ENCODE measurements around the gene OSER1. TPM values are rescaled to one million over a fixed set of nuclear protein-coding genes. Genes with fewer than 3 reads are reported as not detected.
A peak's percentile ranks its signal among the peaks of the same experiment; 100 is the strongest.

OSER1 gene
- total RNA-seq, 5 donors from 2014 or later (not counting 1 experiment from before 2014, with no cell fraction given): 28.7 to 96.7 (median 35.4) TPM

- ChIA-PET POLR2A (no interaction called here), CTCF (no interaction called here)
- H3K4me3 Mint-ChIP-seq: no peak overlapping the region
- Histone ChIP-seq H3K9me3 (no peaks in the 10 kb centered on the region), H3K4me1 (ENCODE audit: control insufficient read depth in 1 of 2, extremely low read depth in 1 of 2, insufficient read depth in 2 of 2, low read length in 2 of 2) (peaks cover 2 to 8% of the 10 kb centered on the region in 2 experiments), H3K27ac (ENCODE audit: low read length) (no peak overlapping the region), H3K4me3 (ENCODE audit: control insufficient read depth in 1 of 2, extremely low read depth in 1 of 2, low read length in 1 of 2) (no peak overlapping the region), H3K36me3 (ENCODE audit: control insufficient read depth in 2 of 2, extremely low read depth in 1 of 2, insufficient read depth in 1 of 2, low read length in 1 of 2) (peaks cover 15 to 82% of the 10 kb centered on the region in 2 donors), H3K27me3 (replicated peaks in 1 of 2; ENCODE audit: control insufficient read depth in 2 of 2, extremely low read depth in 1 of 2, insufficient read depth in 2 of 2, low read length in 1 of 2) (no peaks in the 10 kb centered on the region)
- H3K9me3 Mint-ChIP-seq: no peaks in the 10 kb centered on the region
- ATAC-seq (replicated peaks in 1 of 4): no peak
- peaks cover 29 to 46% (median 43%) of the 10 kb centered on the region in 3 donors for H3K4me1 Mint-ChIP-seq
- DNase-seq: no peak
- peaks cover 67% of the 10 kb centered on the region for H3K36me3 Mint-ChIP-seq
- H3K27ac Mint-ChIP-seq: no peak overlapping the region
- H3K27me3 Mint-ChIP-seq: no peaks in the 10 kb centered on the region
- WGBS (ENCODE audit: insufficient coverage): no CpG with 5 or more reads among the region's 2 CpGs
These were observed 9.6 kb downstream of the OSER1 start for GRCh38 chr20:44200983-44201382.

GRCh38 chr20:44200371-44200770, 10.2 kb downstream of the OSER1 start:
- H3K27ac ChIP-seq (ENCODE audit: low read length): no peak overlapping the region
- peaks cover 68% of the 10 kb centered on the region for H3K36me3 Mint-ChIP-seq
- H3K4me1 Mint-ChIP-seq: peaks cover 29 to 45% (median 43%) of the 10 kb centered on the region in 3 donors
- H3K36me3 ChIP-seq (ENCODE audit: control insufficient read depth in 2 of 2, extremely low read depth in 1 of 2, insufficient read depth in 1 of 2, low read length in 1 of 2): peaks cover 15 to 77% of the 10 kb centered on the region in 2 donors
- H3K4me1 ChIP-seq (ENCODE audit: control insufficient read depth in 1 of 2, extremely low read depth in 1 of 2, insufficient read depth in 2 of 2, low read length in 2 of 2): peaks cover 2 to 8% of the 10 kb centered on the region in 2 experiments
- H3K27me3 ChIP-seq (replicated peaks in 1 of 2; ENCODE audit: control insufficient read depth in 2 of 2, extremely low read depth in 1 of 2, insufficient read depth in 2 of 2, low read length in 1 of 2): no peaks in the 10 kb centered on the region
- no peak overlapping the region for H3K4me3 ChIP-seq (ENCODE audit: control insufficient read depth in 1 of 2, extremely low read depth in 1 of 2, low read length in 1 of 2)
- H3K9me3 Mint-ChIP-seq: no peaks in the 10 kb centered on the region
- no peak for ATAC-seq (replicated peaks in 1 of 4)
- H3K9me3 ChIP-seq: no peaks in the 10 kb centered on the region
- ChIA-PET CTCF (no interaction called here), POLR2A (no interaction called here)
- H3K4me3 Mint-ChIP-seq: no peak overlapping the region
- no peak overlapping the region for H3K27ac Mint-ChIP-seq
- no peak for DNase-seq
- H3K27me3 Mint-ChIP-seq: no peaks in the 10 kb centered on the region
- no CpG with 5 or more reads among the region's 4 CpGs for WGBS (ENCODE audit: insufficient coverage)

- Histone ChIP-seq H3K4me3 (ENCODE audit: control insufficient read depth in 1 of 2, extremely low read depth in 1 of 2, low read length in 1 of 2) (no peak overlapping the region), H3K27me3 (replicated peaks in 1 of 2; ENCODE audit: control insufficient read depth in 2 of 2, extremely low read depth in 1 of 2, insufficient read depth in 2 of 2, low read length in 1 of 2) (no peaks in the 10 kb centered on the region), H3K36me3 (ENCODE audit: control insufficient read depth in 2 of 2, extremely low read depth in 1 of 2, insufficient read depth in 1 of 2, low read length in 1 of 2) (peaks cover 15 to 72% of the 10 kb centered on the region in 2 donors), H3K4me1 (ENCODE audit: control insufficient read depth in 1 of 2, extremely low read depth in 1 of 2, insufficient read depth in 2 of 2, low read length in 2 of 2) (peaks cover 2 to 8% of the 10 kb centered on the region in 2 experiments), H3K27ac (ENCODE audit: low read length) (no peak overlapping the region), H3K9me3 (no peaks in the 10 kb centered on the region)
- no peaks in the 10 kb centered on the region for H3K27me3 Mint-ChIP-seq
- DNase-seq: no peak
- peaks cover 29 to 43% (median 42%) of the 10 kb centered on the region in 3 donors for H3K4me1 Mint-ChIP-seq
- H3K27ac Mint-ChIP-seq: peak overlapping the region in 1 of 2 donors; percentile 9
- H3K36me3 Mint-ChIP-seq: peaks cover 65% of the 10 kb centered on the region
- no peaks in the 10 kb centered on the region for H3K9me3 Mint-ChIP-seq
- POLR2A ChIA-PET: interaction anchor here in 1 of 2 donors (0.6 kb wide), 1 partner anchor 9 kb away, joined by 3 read pairs; no protein-coding TSS in a partner anchor
- ATAC-seq (replicated peaks in 1 of 4): peak in 1 of 4 experiments; percentile 17
- no peak overlapping the region for H3K4me3 Mint-ChIP-seq
- CTCF ChIA-PET: no interaction called here
- WGBS (ENCODE audit: insufficient coverage): 100% methylated on average over 1 of the region's 4 CpGs
These were observed 10.7 kb downstream of the OSER1 start for GRCh38 chr20:44199877-44200276.

GRCh38 chr20:44198872-44199271, 11.7 kb downstream of the OSER1 start:
- no CpG with 5 or more reads among the region's 4 CpGs for WGBS (ENCODE audit: insufficient coverage)
- ATAC-seq (replicated peaks in 1 of 4) (peak; percentile 19 to 70 (median 54)), DNase-seq (no peak)
- H3K27me3 Mint-ChIP-seq: no peaks in the 10 kb centered on the region
- H3K9me3 Mint-ChIP-seq: no peaks in the 10 kb centered on the region
- POLR2A ChIA-PET: interaction anchor here in 1 of 2 donors (0.6 kb wide), 1 partner anchor 96 kb away, joined by 3 read pairs; no protein-coding TSS in a partner anchor
- Histone ChIP-seq H3K9me3 (no peaks in the 10 kb centered on the region), H3K4me3 (ENCODE audit: control insufficient read depth in 1 of 2, extremely low read depth in 1 of 2, low read length in 1 of 2) (no peak overlapping the region), H3K27ac (ENCODE audit: low read length) (no peak overlapping the region), H3K36me3 (ENCODE audit: control insufficient read depth in 2 of 2, extremely low read depth in 1 of 2, insufficient read depth in 1 of 2, low read length in 1 of 2) (peaks cover 15 to 67% of the 10 kb centered on the region in 2 donors), H3K27me3 (replicated peaks in 1 of 2; ENCODE audit: control insufficient read depth in 2 of 2, extremely low read depth in 1 of 2, insufficient read depth in 2 of 2, low read length in 1 of 2) (no peaks in the 10 kb centered on the region), H3K4me1 (ENCODE audit: control insufficient read depth in 1 of 2, extremely low read depth in 1 of 2, insufficient read depth in 2 of 2, low read length in 2 of 2) (peaks cover 2 to 8% of the 10 kb centered on the region in 2 experiments)
- peaks cover 29 to 37% (median 37%) of the 10 kb centered on the region in 3 donors for H3K4me1 Mint-ChIP-seq
- no peak overlapping the region for H3K4me3 Mint-ChIP-seq
- CTCF ChIA-PET: no interaction called here
- H3K27ac Mint-ChIP-seq: peak overlapping the region in 1 of 2 donors; percentile 67
- peaks cover 62% of the 10 kb centered on the region for H3K36me3 Mint-ChIP-seq

- POLR2A ChIA-PET: interaction anchor here (0.6 to 0.7 kb wide), 3 partner anchors 58 to 730 kb away, joined by 5 to 6 read pairs (median 5); no protein-coding TSS in a partner anchor
- CTCF ChIA-PET: interaction anchor here in 1 of 2 donors (0.7 to 1.5 kb wide), 5 partner anchors 12 to 740 kb away, joined by 3 to 6 read pairs (median 5); no protein-coding TSS in a partner anchor
- Histone ChIP-seq H3K27me3 (replicated peaks in 1 of 2; ENCODE audit: control insufficient read depth in 2 of 2, extremely low read depth in 1 of 2, insufficient read depth in 2 of 2, low read length in 1 of 2) (no peaks in the 10 kb centered on the region), H3K9me3 (no peaks in the 10 kb centered on the region), H3K4me1 (ENCODE audit: control insufficient read depth in 1 of 2, extremely low read depth in 1 of 2, insufficient read depth in 2 of 2, low read length in 2 of 2) (peaks cover 2 to 8% of the 10 kb centered on the region in 2 experiments), H3K4me3 (ENCODE audit: control insufficient read depth in 1 of 2, extremely low read depth in 1 of 2, low read length in 1 of 2) (no peak overlapping the region), H3K27ac (ENCODE audit: low read length) (no peak overlapping the region), H3K36me3 (ENCODE audit: control insufficient read depth in 2 of 2, extremely low read depth in 1 of 2, insufficient read depth in 1 of 2, low read length in 1 of 2) (peaks cover 15 to 50% of the 10 kb centered on the region in 2 donors)
- DNase-seq (no peak), ATAC-seq (replicated peaks in 1 of 4) (peak in 1 of 4 experiments; percentile 33)
- Mint-ChIP-seq H3K27ac (no peak overlapping the region), H3K27me3 (no peaks in the 10 kb centered on the region), H3K36me3 (peaks cover 46% of the 10 kb centered on the region), H3K9me3 (no peaks in the 10 kb centered on the region), H3K4me1 (peaks cover 19 to 25% (median 22%) of the 10 kb centered on the region in 3 donors), H3K4me3 (no peak overlapping the region)
- 100% methylated on average over 1 of the region's 3 CpGs for WGBS (ENCODE audit: insufficient coverage)
These were observed 14.3 kb downstream of the OSER1 start for GRCh38 chr20:44196271-44196670.

GRCh38 chr20:44195605-44196004, 15.0 kb downstream of the OSER1 start:
- Mint-ChIP-seq H3K4me1 (peaks cover 13 to 22% (median 20%) of the 10 kb centered on the region in 3 donors), H3K36me3 (peaks cover 39% of the 10 kb centered on the region), H3K27me3 (peaks cover 3 to 4% of the 10 kb centered on the region in 2 donors), H3K4me3 (no peak overlapping the region), H3K9me3 (no peaks in the 10 kb centered on the region), H3K27ac (no peak overlapping the region)
- no CpG with 5 or more reads among the region's 1 CpG for WGBS (ENCODE audit: insufficient coverage)
- ATAC-seq (replicated peaks in 1 of 4) (no peak), DNase-seq (no peak)
- H3K4me3 ChIP-seq (ENCODE audit: control insufficient read depth in 1 of 2, extremely low read depth in 1 of 2, low read length in 1 of 2): no peak overlapping the region
- ChIA-PET CTCF (interaction anchor here in 1 of 2 donors (0.7 to 1.5 kb wide), 5 partner anchors 13 to 739 kb away, joined by 3 to 6 read pairs (median 5); no protein-coding TSS in a partner anchor), POLR2A (interaction anchor here in 1 of 2 donors (0.6 kb wide), 1 partner anchor 539 kb away, joined by 5 read pairs; no protein-coding TSS in a partner anchor)
- H3K27ac ChIP-seq (ENCODE audit: low read length): no peak overlapping the region
- no peaks in the 10 kb centered on the region for H3K9me3 ChIP-seq
- peaks cover 15 to 43% of the 10 kb centered on the region in 2 donors for H3K36me3 ChIP-seq (ENCODE audit: control insufficient read depth in 2 of 2, extremely low read depth in 1 of 2, insufficient read depth in 1 of 2, low read length in 1 of 2)
- H3K4me1 ChIP-seq (ENCODE audit: control insufficient read depth in 1 of 2, extremely low read depth in 1 of 2, insufficient read depth in 2 of 2, low read length in 2 of 2): peaks cover 0 to 8% of the 10 kb centered on the region in 2 experiments
- peaks cover 0 to 5% of the 10 kb centered on the region in 2 experiments for H3K27me3 ChIP-seq (replicated peaks in 1 of 2; ENCODE audit: control insufficient read depth in 2 of 2, extremely low read depth in 1 of 2, insufficient read depth in 2 of 2, low read length in 1 of 2)

Data from T-cell (primary cell).